Adrenal gland (tissue), 12 donors: ENCODE data around the gene SMTNL2. TPM values are rescaled to one million over a fixed set of nuclear protein-coding genes. Genes with fewer than 3 reads are reported as not detected.

Experiments used
- DNase-seq, 7 donors: peaks; one replicate each; pipeline ENCODE4 v3.0.0-alpha.2; 2019 to 2020
- H3K27ac ChIP-seq, 5 donors: fragments of 200-600 bp; sonication (generic) in 4 of 5; 1 replicate in 3 of 5; 2 replicates in 2 of 5; pipeline versions ENCODE4 v1.5.1 to v1.8.0; 2016 to 2020; ENCODE audit warnings: mild to moderate bottlenecking in 1 of 5
- H3K27me3 ChIP-seq: fragments of 200-600 bp; 2 replicates; pipeline ENCODE4 v1.8.0; 2021
- H3K36me3 ChIP-seq, 2 donors: fragments of 200-600 bp; replicated peaks in 1 of 2; 1 replicate in 1 of 2; 2 replicates in 1 of 2; pipeline versions ENCODE4 v1.5.1 to v1.8.0; 2018 to 2022
- H3K4me1 ChIP-seq, 2 donors: fragments of 200-600 bp; replicated peaks in 1 of 2; 1 replicate in 1 of 2; 2 replicates in 1 of 2; pipeline versions ENCODE4 v1.5.1 to v1.8.0; 2018 to 2021
- H3K4me3 ChIP-seq, 4 donors: fragments of 200-600 bp; sonication (generic) in 3 of 4; one replicate each; pipeline ENCODE4 v1.5.1; 2016 to 2018
- H3K9me3 ChIP-seq, 3 donors: fragments of 200-600 bp; sonication (generic) in 1 of 3; replicated peaks in 1 of 3; 1 replicate in 2 of 3; 2 replicates in 1 of 3; pipeline versions ENCODE4 v1.5.1 to v1.8.0; 2016 to 2021
- POLR2A ChIP-seq, 2 donors: fragments of 450-650 bp; IDR thresholded peaks; one replicate each; pipeline ENCODE4 v1.6.1; 2017; ENCODE audit warnings: antibody characterized with exemption in 2 of 2, mild to moderate bottlenecking in 2 of 2, moderate library complexity in 1 of 2
- WGBS, 4 donors: extraction: QIAGEN DNeasy Blood & Tissue Kit in 2 of 4; methylation state at CpG; one replicate each; pipeline versions ENCODE4 v1.1.5 to v1.1.7; 2013 to 2017; 5-methylcytosine and 5-hydroxymethylcytosine counted together
- intact Hi-C, 2 donors: fragments of 100-400 bp; cut with DNase I; formaldehyde crosslinking; loops; one replicate each; pipeline versions ENCODE4 v1.14.1 to v1.15.0; 2022 to 2023
- polyA plus RNA-seq, 3 donors: library from polyadenylated mRNA; stranded (reverse); fragments of 200-250 nt in 2 of 3; fragments of 350-450 nt in 1 of 3; fragmentation: Illumina TruSeq in 1 of 3; extraction: RNeasy Lipid Tissue Mini Kit (QIAGEN cat#74804) in 1 of 3; gene quantifications; one replicate each; pipeline ENCODE4 v1.2.3, GENCODE V29; 2013 to 2014
- total RNA-seq, 9 donors: library from RNA; depleted of rRNA in 4 of 9; stranded (reverse); fragments of >200 nt in 4 of 9; fragments of 120-200 nt in 1 of 9; fragmentation: NEBNext Ultra II Directional in 1 of 9; extraction: Animal tissue kit (Norgen Biotek cat#: 25700) in 1 of 9; gene quantifications; one replicate each; pipeline versions ENCODE4 v1.1.0 to v1.2.4, GENCODE V29; 2013 to 2023
- TF ChIP-seq, protein P1 (sequence below), 6 experiments: fragments of 450-650 bp in 4 of 6; fragments of 200-600 bp in 2 of 6; sonication (generic) in 1 of 6; IDR thresholded peaks; 1 replicate in 5 of 6; 2 replicates in 1 of 6; pipeline versions ENCODE4 v1.5.1 to v1.8.0; 2016 to 2021; ENCODE audit warnings: antibody characterized with exemption in 6 of 6, mild to moderate bottlenecking in 2 of 6, moderate library complexity in 1 of 6
- donor health status: healthy with polysubstance abuse.
- donor health status: Bipolar disorder and iron deficiency.
- donor health status: DM: yes; HTN: yes; CAD: no.
- donor health status: DM: no; HTN: no; CAD: no.
- donor health status: DM: no; HTN: no; CAD: no.
- donor health status: DM: yes; HTN: yes; CAD: no.

Gene SMTNL2
- total and polyA plus RNA-seq, 12 donors: 0.11 to 0.94 (median 0.17) TPM; not detected in 5

DNA sequence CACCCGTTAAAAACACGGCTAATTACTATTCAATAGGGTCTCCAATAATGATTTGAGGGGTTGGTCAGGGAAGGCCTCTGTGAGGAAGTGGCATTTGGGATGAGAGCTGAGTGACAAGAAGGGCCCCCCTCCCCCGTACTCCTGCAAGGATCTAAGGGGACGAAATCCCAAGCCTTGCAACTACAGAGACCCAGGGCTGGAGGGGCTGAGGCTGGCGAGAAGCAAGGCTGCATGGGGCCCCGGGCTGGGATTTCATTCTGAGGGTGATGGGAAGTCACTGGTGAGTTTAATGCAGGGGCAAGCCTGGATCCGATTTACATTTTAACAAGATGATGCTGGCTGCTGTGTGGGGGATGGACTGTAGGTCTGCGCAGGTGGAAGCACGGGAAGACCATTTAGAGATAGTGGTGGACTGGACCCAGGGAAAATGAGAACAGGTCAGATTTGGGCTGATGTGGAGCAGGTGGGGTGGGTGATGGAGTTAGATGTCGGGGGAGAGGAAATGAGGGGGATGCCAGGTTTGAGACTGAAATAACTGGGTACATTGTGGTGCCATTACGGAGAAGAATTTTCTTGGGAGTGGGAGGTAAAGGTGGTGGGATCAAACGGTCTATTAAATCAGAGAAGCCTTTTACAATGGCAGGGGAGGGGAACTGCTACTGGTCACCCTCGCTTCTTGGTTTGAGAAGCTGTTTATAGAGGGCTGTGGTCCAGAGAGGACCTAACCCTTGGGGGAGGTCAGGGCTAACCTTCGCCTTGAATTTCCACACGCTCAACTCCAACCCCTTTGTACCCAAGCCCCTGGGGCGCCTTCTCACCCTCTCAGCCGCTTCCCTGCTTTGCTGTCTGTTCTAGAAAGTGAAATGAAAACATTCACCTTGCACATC is 28.2 kb upstream of the SMTNL2 start:
- 58 to 63% (median 61%) methylated on average over 17 of the region's 17 CpGs for WGBS, 4 donors
- no peak for DNase-seq
- H3K27me3 ChIP-seq: no peaks in the 10 kb centered on the region

DNA sequence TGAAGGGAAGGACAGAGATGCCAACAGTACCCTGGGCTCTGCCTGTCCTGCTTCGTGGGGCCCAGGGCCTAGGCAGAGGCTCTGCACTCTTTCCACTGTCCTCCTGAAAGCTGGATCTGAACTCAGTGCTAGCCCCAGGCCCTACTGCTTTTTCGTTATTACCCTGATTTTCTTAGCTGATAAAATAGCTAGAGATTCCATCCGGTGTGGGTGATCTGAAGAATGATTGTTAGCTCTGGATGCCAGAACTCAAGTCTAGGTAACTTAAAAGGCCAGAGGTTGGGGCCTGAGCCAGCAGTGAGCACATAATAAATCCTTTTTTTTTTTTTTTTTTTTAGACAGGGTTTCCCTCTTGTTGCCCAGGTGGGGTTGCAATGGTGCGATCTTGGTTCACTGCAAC is 27.3 kb upstream of the SMTNL2 start:
- H3K27me3 ChIP-seq: no peaks in the 10 kb centered on the region
- no peak overlapping the region for H3K27ac ChIP-seq
- no peaks in the 10 kb centered on the region for H3K9me3 ChIP-seq
- H3K4me1 ChIP-seq: peaks cover 17 to 27% of the 10 kb centered on the region in 2 donors
- 74 to 88% (median 78%) methylated on average over 4 of the region's 4 CpGs for WGBS, 4 donors
- H3K4me3 ChIP-seq: no peak overlapping the region
- no peak for TF ChIP-seq POLR2A (IDR thresholded peaks at IDR 0.05)
- TF ChIP-seq, protein P1, sequence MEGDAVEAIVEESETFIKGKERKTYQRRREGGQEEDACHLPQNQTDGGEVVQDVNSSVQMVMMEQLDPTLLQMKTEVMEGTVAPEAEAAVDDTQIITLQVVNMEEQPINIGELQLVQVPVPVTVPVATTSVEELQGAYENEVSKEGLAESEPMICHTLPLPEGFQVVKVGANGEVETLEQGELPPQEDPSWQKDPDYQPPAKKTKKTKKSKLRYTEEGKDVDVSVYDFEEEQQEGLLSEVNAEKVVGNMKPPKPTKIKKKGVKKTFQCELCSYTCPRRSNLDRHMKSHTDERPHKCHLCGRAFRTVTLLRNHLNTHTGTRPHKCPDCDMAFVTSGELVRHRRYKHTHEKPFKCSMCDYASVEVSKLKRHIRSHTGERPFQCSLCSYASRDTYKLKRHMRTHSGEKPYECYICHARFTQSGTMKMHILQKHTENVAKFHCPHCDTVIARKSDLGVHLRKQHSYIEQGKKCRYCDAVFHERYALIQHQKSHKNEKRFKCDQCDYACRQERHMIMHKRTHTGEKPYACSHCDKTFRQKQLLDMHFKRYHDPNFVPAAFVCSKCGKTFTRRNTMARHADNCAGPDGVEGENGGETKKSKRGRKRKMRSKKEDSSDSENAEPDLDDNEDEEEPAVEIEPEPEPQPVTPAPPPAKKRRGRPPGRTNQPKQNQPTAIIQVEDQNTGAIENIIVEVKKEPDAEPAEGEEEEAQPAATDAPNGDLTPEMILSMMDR (IDR thresholded peaks at IDR 0.05): no peak
- H3K36me3 ChIP-seq: peaks cover 0 to 15% of the 10 kb centered on the region in 2 donors
- intact Hi-C loops: no loop called here
- DNase-seq: no peak

More for the DNA sequence above, 28.2 kb upstream of the SMTNL2 start:
- Histone ChIP-seq H3K4me1 (peaks cover 17 to 25% of the 10 kb centered on the region in 2 donors), H3K36me3 (peaks cover 0 to 24% of the 10 kb centered on the region in 2 donors), H3K27ac (peak overlapping the region in 4 of 5 donors; percentile 67 to 85 (median 74)), H3K4me3 (peak overlapping the region; percentile 52 to 77 (median 74)), H3K9me3 (no peaks in the 10 kb centered on the region)
- intact Hi-C loops: no loop called here
- TF ChIP-seq POLR2A (IDR thresholded peaks at IDR 0.05): no peak
- TF ChIP-seq, protein P1 (IDR thresholded peaks at IDR 0.05): no peak

DNA sequence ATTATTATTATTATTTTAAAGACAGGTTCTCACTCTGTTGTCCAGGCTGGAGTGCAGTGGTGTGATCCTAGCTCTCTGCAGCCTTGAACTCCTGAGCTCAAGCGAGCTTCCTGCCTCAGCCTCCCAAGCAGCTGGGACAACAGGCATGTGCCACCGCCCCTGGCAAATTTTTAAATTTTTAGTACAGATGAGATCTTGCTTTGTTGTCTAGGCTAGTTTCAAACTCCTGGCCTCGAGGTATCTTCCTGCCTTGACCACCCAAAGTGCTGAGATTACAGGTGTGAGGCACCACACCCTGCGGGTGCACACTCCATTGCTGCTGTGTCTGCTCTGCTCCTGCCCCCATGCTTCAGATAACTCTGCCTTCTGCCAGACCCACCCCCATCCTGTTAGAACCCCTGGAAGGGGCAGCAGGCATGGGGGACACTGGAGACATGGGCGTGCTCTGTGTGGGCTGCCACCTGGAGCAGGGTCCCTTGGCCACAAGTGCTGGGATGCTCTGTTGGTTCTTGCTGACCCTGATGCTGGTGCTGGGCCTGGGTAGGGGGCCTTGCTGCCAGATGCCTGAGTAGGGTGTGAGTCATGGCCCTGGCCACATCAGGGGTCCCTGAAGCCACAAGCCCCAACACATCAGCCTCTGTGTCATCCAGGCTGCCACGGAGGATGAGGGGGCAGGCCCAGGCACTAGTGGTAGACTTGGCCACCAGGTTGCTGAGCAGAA is 26.5 kb upstream of the SMTNL2 start:
- Histone ChIP-seq H3K4me1 (peaks cover 17 to 27% of the 10 kb centered on the region in 2 donors), H3K9me3 (no peaks in the 10 kb centered on the region), H3K27ac (no peak overlapping the region), H3K4me3 (no peak overlapping the region), H3K27me3 (no peaks in the 10 kb centered on the region), H3K36me3 (peaks cover 0 to 8% of the 10 kb centered on the region in 2 donors)
- intact Hi-C loops: no loop called here
- TF ChIP-seq POLR2A (IDR thresholded peaks at IDR 0.05): no peak
- TF ChIP-seq, protein P1 (IDR thresholded peaks at IDR 0.05): no peak
- WGBS, 4 donors: 67 to 93% (median 78%) methylated on average over 3 to 6 of the region's 6 CpGs
- DNase-seq: no peak

DNA sequence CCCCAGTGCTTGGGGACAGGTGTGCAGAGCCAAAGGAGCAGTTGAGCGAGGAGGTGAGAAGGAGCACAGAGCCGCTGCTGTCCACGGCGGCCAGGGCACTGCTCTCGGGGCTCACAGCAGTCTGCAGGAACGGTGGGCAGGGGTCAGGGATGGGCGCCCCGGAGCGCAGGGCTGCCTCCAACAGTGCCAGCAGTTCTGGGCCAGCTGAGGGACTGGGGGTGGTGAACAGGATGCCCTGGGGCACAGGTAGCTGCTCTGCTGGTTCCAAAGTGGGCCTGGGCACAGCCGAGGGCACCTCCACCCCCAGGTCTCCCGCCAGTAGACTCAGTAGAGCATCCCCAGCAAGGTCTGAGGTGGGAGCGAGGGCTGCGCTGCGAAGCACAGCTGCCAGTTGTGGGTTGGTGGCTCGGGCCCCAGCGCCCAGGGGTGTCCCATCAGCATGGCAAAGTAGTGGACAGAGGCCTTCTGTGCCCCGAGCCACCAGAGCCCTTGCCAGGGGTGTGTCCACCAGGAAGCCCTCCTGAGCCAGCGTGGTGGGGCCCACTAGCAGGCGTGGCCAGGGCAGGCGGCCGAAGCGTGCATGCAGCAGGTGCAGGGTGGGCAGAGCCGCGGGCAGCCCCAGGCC is 25.9 kb upstream of the SMTNL2 start:
- 85 to 90% (median 87%) methylated on average over 7 to 24 of the region's 24 CpGs for WGBS, 4 donors
- peaks cover 0 to under 1% of the 10 kb centered on the region in 2 donors for H3K36me3 ChIP-seq
- peaks cover 17 to 27% of the 10 kb centered on the region in 2 donors for H3K4me1 ChIP-seq
- no peak for TF ChIP-seq POLR2A (IDR thresholded peaks at IDR 0.05)
- TF ChIP-seq, protein P1 (IDR thresholded peaks at IDR 0.05): no peak
- no peaks in the 10 kb centered on the region for H3K27me3 ChIP-seq
- intact Hi-C loops: no loop called here
- DNase-seq: no peak
- H3K4me3 ChIP-seq: no peak overlapping the region
- H3K27ac ChIP-seq: no peak overlapping the region
- no peaks in the 10 kb centered on the region for H3K9me3 ChIP-seq
